Ecto neural progenitor cell (in vitro differentiated cells): ENCODE results near the gene MYRFL.

Source experiments
- DNase-seq: peaks from one replicate; pipeline ENCODE4 v3.0.0-alpha.2; 2018; ENCODE audit warnings: low spot score

MYRFL gene

GRCh38 chr12:69932676-69933552, 107.9 kb downstream of the MYRFL start:
- peak; percentile 66 for DNase-seq

GRCh38 chr12:69934011-69934410, 109.0 kb downstream of the MYRFL start:
- DNase-seq = no peak

- peak; percentile 65 for DNase-seq
Measured at GRCh38 chr12:69935651-69936100, 110.6 kb downstream of the MYRFL start.

GRCh38 chr12:69936214-69936731, 111.2 kb downstream of the MYRFL start:
- DNase-seq = no peak

- no peak for DNase-seq
Measured at GRCh38 chr12:69936766-69937165, 111.7 kb downstream of the MYRFL start.

- no peak for DNase-seq
Measured at GRCh38 chr12:69947123-69947522, 122.1 kb downstream of the MYRFL start.

GRCh38 chr12:69947897-69948296, 122.9 kb downstream of the MYRFL start:
- no peak for DNase-seq

- DNase-seq = no peak
Measured at GRCh38 chr12:69948851-69949250, 123.8 kb downstream of the MYRFL start.

GRCh38 chr12:69949311-69950002, 124.4 kb downstream of the MYRFL start:
- no peak for DNase-seq

- DNase-seq = no peak
Measured at GRCh38 chr12:69951108-69951507, 126.1 kb downstream of the MYRFL start.

GRCh38 chr12:69952890-69953289, 127.9 kb downstream of the MYRFL start:
- no peak for DNase-seq

GRCh38 chr12:69961246-69961645, 136.2 kb downstream of the MYRFL start:
- no peak for DNase-seq

- no peak for DNase-seq
Measured at GRCh38 chr12:69966409-69966808, 141.4 kb downstream of the MYRFL start.

- no peak for DNase-seq
Measured at GRCh38 chr12:69966839-69967238, 141.8 kb downstream of the MYRFL start.

- DNase-seq = no peak
Measured at GRCh38 chr12:69969011-69969410, 144.0 kb downstream of the MYRFL start.

GRCh38 chr12:69972136-69972535, 147.1 kb downstream of the MYRFL start:
- DNase-seq = no peak

GRCh38 chr12:69978020-69978419, 153.0 kb downstream of the MYRFL start:
- DNase-seq = no peak

- DNase-seq = no peak
Measured at GRCh38 chr12:69981881-69982475, 157.0 kb downstream of the MYRFL start.

- no peak for DNase-seq
Measured at GRCh38 chr12:69984241-69984640, 159.2 kb downstream of the MYRFL start.

- no peak for DNase-seq
Measured at GRCh38 chr12:69985656-69986055, 160.6 kb downstream of the MYRFL start.

- DNase-seq = no peak
Measured at GRCh38 chr12:69986114-69986513, 161.1 kb downstream of the MYRFL start.

- no peak for DNase-seq
Measured at GRCh38 chr12:69987579-69988091, 162.6 kb downstream of the MYRFL start.
